ENCODE results near the gene INPP5B.

DNA sequence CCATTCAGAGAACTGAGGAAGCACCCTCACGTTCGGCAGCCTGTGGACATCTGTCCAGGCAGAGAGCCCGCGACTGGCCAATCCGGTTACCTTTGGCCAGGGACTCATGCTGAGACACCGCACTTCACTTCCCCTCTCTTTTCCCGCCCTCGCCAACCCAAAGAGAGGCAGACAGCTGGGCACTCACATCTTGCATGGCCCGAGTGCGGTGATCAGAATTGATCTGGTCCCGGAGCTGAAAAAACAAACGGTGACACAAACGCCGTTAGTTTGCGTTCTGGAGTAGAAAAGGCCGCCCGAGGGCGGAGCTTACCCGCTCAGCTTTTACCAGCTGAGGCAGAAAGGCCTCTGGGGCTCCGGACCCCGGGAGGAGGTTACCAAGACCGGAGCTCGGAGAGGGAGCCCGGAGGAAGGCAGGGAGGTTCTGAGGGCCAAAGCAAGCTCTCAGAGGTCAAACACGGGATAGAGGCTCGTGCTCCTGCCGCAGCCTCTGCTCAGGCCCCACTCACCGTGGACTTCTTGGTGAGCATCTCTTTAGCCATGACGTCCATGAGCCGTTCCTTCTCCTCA, 42.6 kb upstream of the INPP5B start:
- TF ChIP-seq, protein P1, sequence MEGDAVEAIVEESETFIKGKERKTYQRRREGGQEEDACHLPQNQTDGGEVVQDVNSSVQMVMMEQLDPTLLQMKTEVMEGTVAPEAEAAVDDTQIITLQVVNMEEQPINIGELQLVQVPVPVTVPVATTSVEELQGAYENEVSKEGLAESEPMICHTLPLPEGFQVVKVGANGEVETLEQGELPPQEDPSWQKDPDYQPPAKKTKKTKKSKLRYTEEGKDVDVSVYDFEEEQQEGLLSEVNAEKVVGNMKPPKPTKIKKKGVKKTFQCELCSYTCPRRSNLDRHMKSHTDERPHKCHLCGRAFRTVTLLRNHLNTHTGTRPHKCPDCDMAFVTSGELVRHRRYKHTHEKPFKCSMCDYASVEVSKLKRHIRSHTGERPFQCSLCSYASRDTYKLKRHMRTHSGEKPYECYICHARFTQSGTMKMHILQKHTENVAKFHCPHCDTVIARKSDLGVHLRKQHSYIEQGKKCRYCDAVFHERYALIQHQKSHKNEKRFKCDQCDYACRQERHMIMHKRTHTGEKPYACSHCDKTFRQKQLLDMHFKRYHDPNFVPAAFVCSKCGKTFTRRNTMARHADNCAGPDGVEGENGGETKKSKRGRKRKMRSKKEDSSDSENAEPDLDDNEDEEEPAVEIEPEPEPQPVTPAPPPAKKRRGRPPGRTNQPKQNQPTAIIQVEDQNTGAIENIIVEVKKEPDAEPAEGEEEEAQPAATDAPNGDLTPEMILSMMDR (IDR thresholded peaks at IDR 0.05) = no peak
- TF ChIP-seq POLR2AphosphoS5 (IDR thresholded peaks at IDR 0.05) = no peak
- TF ChIP-seq POLR2A (IDR thresholded peaks at IDR 0.05) = no peak

All from gastroesophageal sphincter (tissue), 3 donors.